Left lung (tissue), 10 donors: ENCODE measurements around the gene PRKCE. TPM values are rescaled to one million over a fixed set of nuclear protein-coding genes. Genes with fewer than 3 reads are reported as not detected.

Source experiments
- ATAC-seq: fragments of 200-7000 bp; cut with Tn5 transposase; one replicate; pipeline ENCODE4 v1.9.1; 2020; ENCODE audit warnings: moderate library complexity
- DNase-seq, 4 donors: peaks; one replicate each; pipeline ENCODE4 v3.0.0-alpha.2; 2013 to 2020
- H3K27ac ChIP-seq, 2 donors: fragments of 200-600 bp; sonication (generic) in 1 of 2; one replicate each; pipeline versions ENCODE4 v1.5.0 to v1.8.0; 2020 to 2021
- H3K27me3 ChIP-seq, 2 donors: fragments of 200-600 bp; sonication (generic) in 1 of 2; one replicate each; pipeline versions ENCODE4 v1.5.0 to v1.8.0; 2020 to 2021
- H3K36me3 ChIP-seq, 2 donors: fragments of 200-600 bp; sonication (generic) in 1 of 2; one replicate each; pipeline versions ENCODE4 v1.5.0 to v1.8.0; 2020 to 2021
- H3K4me1 ChIP-seq, 2 donors: fragments of 200-600 bp; one replicate each; pipeline ENCODE4 v1.8.0; 2021
- H3K4me3 ChIP-seq, 2 donors: fragments of 200-600 bp; sonication (generic) in 1 of 2; one replicate each; pipeline versions ENCODE4 v1.5.0 to v1.8.0; 2020 to 2021; ENCODE audit warnings: mild to moderate bottlenecking in 1 of 2
- H3K9me3 ChIP-seq, 2 donors: fragments of 200-600 bp; sonication (generic) in 1 of 2; one replicate each; pipeline versions ENCODE4 v1.5.0 to v1.8.0; 2020 to 2021
- CTCF ChIP-seq, 2 donors: fragments of 200-600 bp; sonication (generic) in 1 of 2; IDR thresholded peaks; one replicate each; pipeline versions ENCODE4 v1.5.0 to v1.8.0; 2021; ENCODE audit warnings: antibody characterized with exemption in 2 of 2
- intact Hi-C, 2 donors: fragments of 100-400 bp; cut with DNase I; formaldehyde crosslinking; loops; one replicate each; pipeline versions ENCODE4 v1.11.2 to v1.14.2; 2022
- polyA plus RNA-seq, 6 donors: library from polyadenylated mRNA; unstranded; fragments of 120-200 nt; gene quantifications; one replicate each; pipeline ENCODE4 v1.2.1, GENCODE V29; 2013; ENCODE audit not compliant: insufficient read length in 6 of 6
- total RNA-seq, 2 donors: library from RNA; stranded (reverse); fragmentation: NEBNext Ultra II Directional; extraction: Animal tissue kit (Norgen Biotek cat#: 25700); gene quantifications; one replicate each; pipeline ENCODE4 v1.2.1, GENCODE V29; 2021
- donor health status: DM: no; HTN: yes; CAD: no.
- donor health status: DM: no; HTN: no; CAD: no.

PRKCE gene
- total and polyA plus RNA-seq, 8 donors = 12.0 to 56.9 (median 14.7) TPM

DNA sequence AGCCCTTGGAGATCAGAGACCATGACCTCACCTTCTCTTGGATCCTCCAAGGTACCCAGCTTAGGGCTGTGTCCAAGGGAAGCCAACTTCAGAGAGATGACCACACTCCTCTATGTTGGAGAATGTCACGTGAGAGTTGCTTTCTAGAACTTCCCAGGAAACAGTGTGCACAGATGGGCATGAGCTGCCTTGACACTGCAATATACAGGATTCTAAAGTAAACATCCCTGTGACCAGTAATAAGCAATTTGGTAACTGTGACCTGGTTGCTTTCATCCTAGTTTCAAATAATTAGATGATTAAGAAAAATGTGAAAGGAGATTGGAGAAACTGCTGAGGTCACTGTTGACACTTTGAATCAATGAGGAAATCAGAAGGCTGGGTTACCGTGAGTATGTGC lies 464.7 kb downstream of the PRKCE start:
- Histone ChIP-seq H3K9me3 (no peaks in the 10 kb centered on the region), H3K4me3 (no peak overlapping the region), H3K27ac (no peak overlapping the region), H3K27me3 (no peaks in the 10 kb centered on the region), H3K4me1 (peaks cover 6 to 15% of the 10 kb centered on the region in 2 donors), H3K36me3 (no peaks in the 10 kb centered on the region)
- no peak for TF ChIP-seq CTCF (IDR thresholded peaks at IDR 0.05)
- intact Hi-C loops = no loop called here
- ATAC-seq (no peak), DNase-seq (no peak)

- H3K4me3 ChIP-seq = no peak overlapping the region
- H3K36me3 ChIP-seq = no peaks in the 10 kb centered on the region
- H3K4me1 ChIP-seq = peaks cover 6 to 15% of the 10 kb centered on the region in 2 donors
- no peaks in the 10 kb centered on the region for H3K27me3 ChIP-seq
- no peak for TF ChIP-seq CTCF (IDR thresholded peaks at IDR 0.05)
- H3K27ac ChIP-seq = no peak overlapping the region
- intact Hi-C loops = no loop called here
- ATAC-seq (no peak), DNase-seq (no peak)
- no peaks in the 10 kb centered on the region for H3K9me3 ChIP-seq
These were observed 465.1 kb downstream of the PRKCE start for GRCh38 chr2:46116553-46116991.

DNA sequence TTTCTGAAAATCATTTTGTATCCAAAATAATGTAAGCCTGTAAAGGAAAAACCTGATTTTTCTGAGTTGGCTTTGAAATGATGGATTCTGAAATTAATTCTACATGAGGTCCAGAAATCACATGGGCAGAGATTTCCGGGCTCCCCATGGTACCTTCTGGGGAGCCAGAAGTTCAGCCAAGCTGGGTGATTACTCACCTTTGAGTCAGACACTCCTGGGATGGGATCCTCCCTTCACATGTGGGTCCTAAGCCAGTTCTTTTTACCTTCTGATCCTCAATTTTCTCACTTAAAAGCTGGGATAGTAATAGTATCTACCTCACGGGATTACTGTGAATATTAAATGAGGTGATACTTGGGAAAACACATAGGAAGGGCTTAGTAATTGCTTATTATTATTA lies 465.9 kb downstream of the PRKCE start:
- H3K4me1 ChIP-seq = peaks cover 6 to 21% of the 10 kb centered on the region in 2 donors
- H3K4me3 ChIP-seq = no peak overlapping the region
- H3K27ac ChIP-seq = no peak overlapping the region
- no peaks in the 10 kb centered on the region for H3K27me3 ChIP-seq
- DNase-seq (no peak), ATAC-seq (peak; percentile 53)
- no peaks in the 10 kb centered on the region for H3K9me3 ChIP-seq
- TF ChIP-seq CTCF (IDR thresholded peaks at IDR 0.05) = no peak
- intact Hi-C loops = no loop called here
- no peaks in the 10 kb centered on the region for H3K36me3 ChIP-seq

GRCh38 chr2:46117994-46118393 lies 466.5 kb downstream of the PRKCE start:
- Histone ChIP-seq H3K4me1 (peaks cover 6 to 24% of the 10 kb centered on the region in 2 donors), H3K27ac (peak overlapping the region in 1 of 2 donors; percentile 53)
- no peak for ATAC-seq

More at GRCh38 chr2:46117994-46118393, 466.5 kb downstream of the PRKCE start:
- H3K9me3 ChIP-seq = no peaks in the 10 kb centered on the region
- H3K27me3 ChIP-seq = no peaks in the 10 kb centered on the region
- no peak for TF ChIP-seq CTCF (IDR thresholded peaks at IDR 0.05)
- H3K36me3 ChIP-seq = no peaks in the 10 kb centered on the region
- H3K4me3 ChIP-seq = no peak overlapping the region
- intact Hi-C loops = no loop called here
- DNase-seq = no peak
